ENCODE data around the gene SOS1.

DNA sequence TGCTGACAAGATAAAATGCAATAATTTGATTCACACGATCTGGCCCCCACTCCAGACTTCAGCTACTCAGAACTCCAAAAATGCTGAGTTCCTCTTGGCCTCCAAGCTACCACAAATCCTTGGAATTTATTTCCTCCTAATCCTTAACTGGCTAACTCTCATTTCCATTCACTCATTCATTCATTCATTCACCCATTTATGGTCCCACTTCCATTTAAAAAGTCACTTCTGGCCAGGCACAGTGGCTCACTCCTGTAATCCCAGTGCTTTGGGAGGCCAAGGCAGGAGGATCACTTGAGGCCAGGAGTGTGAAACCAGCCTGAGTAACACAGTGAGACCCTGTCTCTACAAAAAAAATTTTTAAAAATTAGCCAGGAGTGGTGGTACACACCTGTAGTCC, 12.5 kb downstream of the SOS1 start:
- TF ChIP-seq POLR2A (IDR thresholded peaks at IDR 0.05) = no peak
- no peak for TF ChIP-seq CTCF (IDR thresholded peaks at IDR 0.05)
- TF ChIP-seq POLR2AphosphoS5 (IDR thresholded peaks at IDR 0.05) = no peak

Measured in prostate gland (tissue), 2 donors.